Measurements from ENCODE around the gene PRSS8. TPM values are rescaled to one million over a fixed set of nuclear protein-coding genes. Genes with fewer than 3 reads are reported as not detected.

PRSS8 gene
- total and polyA plus RNA-seq, 3 donors from 2014 or later: 0.74 to 1.5 (median 0.79) TPM

GRCh38 chr16:31129568-31130335 lies 5.8 kb downstream of the PRSS8 start:
- 41 to 47% methylated on average over 11 to 29 of the region's 29 CpGs for WGBS, 2 donors
- intact Hi-C loops (cut with DNase I; ENCODE audit: low total_unique reads): no loop called here
- H3K9me3 ChIP-seq: no peaks in the 10 kb centered on the region
- peak; percentile 66 for DNase-seq
- no peak overlapping the region for H3K4me3 ChIP-seq
- TF ChIP-seq CTCF (IDR thresholded peaks at IDR 0.05) (no peak), POLR2A (IDR thresholded peaks at IDR 0.05) (no peak)
- peak overlapping the region; percentile 57 to 89 for H3K27ac ChIP-seq
- H3K4me1 ChIP-seq: peaks cover 30% of the 10 kb centered on the region
- no peaks in the 10 kb centered on the region for H3K27me3 ChIP-seq
- peaks cover 5% of the 10 kb centered on the region for H3K36me3 ChIP-seq (ENCODE audit: low read depth, missing control alignments)

- WGBS, 2 donors: 49 to 50% methylated on average over 9 to 12 of the region's 14 CpGs
- Histone ChIP-seq H3K27me3 (no peaks in the 10 kb centered on the region), H3K36me3 (ENCODE audit: low read depth, missing control alignments) (peaks cover 5% of the 10 kb centered on the region), H3K27ac (peak overlapping the region; percentile 60 to 89), H3K4me1 (peaks cover 26% of the 10 kb centered on the region), H3K4me3 (no peak overlapping the region), H3K9me3 (no peaks in the 10 kb centered on the region)
- no peak for TF ChIP-seq POLR2A (IDR thresholded peaks at IDR 0.05)
- no peak for TF ChIP-seq CTCF (IDR thresholded peaks at IDR 0.05)
- intact Hi-C loops (cut with DNase I; ENCODE audit: low total_unique reads): no loop called here
- DNase-seq: peak; percentile 53
Measured at GRCh38 chr16:31128711-31129567, 6.6 kb downstream of the PRSS8 start.

GRCh38 chr16:31127182-31127581 lies 8.3 kb downstream of the PRSS8 start:
- intact Hi-C loops (cut with DNase I; ENCODE audit: low total_unique reads): no loop called here
- peak overlapping the region in 1 of 2 donors; percentile 12 for H3K27ac ChIP-seq
- H3K4me1 ChIP-seq: peaks cover 26% of the 10 kb centered on the region
- H3K27me3 ChIP-seq: no peaks in the 10 kb centered on the region
- TF ChIP-seq CTCF (IDR thresholded peaks at IDR 0.05) (no peak), POLR2A (IDR thresholded peaks at IDR 0.05) (no peak)
- no peaks in the 10 kb centered on the region for H3K9me3 ChIP-seq
- no peak for DNase-seq
- H3K4me3 ChIP-seq: no peak overlapping the region
- peaks cover 5% of the 10 kb centered on the region for H3K36me3 ChIP-seq (ENCODE audit: low read depth, missing control alignments)
- 92 to 95% methylated on average over 13 of the region's 13 CpGs for WGBS, 2 donors

DNA sequence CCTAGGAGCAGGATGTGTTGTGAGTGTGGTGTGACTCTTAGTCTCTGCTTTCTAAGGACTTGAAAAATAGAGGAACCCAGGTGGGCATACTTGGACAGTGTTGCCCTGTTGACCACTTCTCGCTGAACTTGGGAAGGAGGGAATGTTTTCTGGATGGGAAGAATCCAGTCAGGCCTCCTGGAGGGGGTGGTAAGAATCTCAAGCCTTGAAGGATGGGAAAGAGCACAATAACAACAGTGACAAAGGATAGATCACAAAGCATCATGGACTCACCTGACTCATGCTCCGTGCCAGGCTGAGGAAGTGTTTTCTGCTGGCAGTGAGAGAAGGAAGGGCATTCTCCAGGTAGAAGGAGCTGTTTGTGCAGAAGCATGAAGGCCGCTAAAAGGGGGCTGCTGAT lies 9.7 kb downstream of the PRSS8 start:
- H3K9me3 ChIP-seq: no peaks in the 10 kb centered on the region
- no peak overlapping the region for H3K4me3 ChIP-seq
- intact Hi-C loops (cut with DNase I; ENCODE audit: low total_unique reads): no loop called here
- no peaks in the 10 kb centered on the region for H3K36me3 ChIP-seq (ENCODE audit: low read depth, missing control alignments)
- H3K27me3 ChIP-seq: no peaks in the 10 kb centered on the region
- H3K27ac ChIP-seq: no peak overlapping the region
- DNase-seq: no peak
- peaks cover 26% of the 10 kb centered on the region for H3K4me1 ChIP-seq
- TF ChIP-seq CTCF (IDR thresholded peaks at IDR 0.05) (no peak), POLR2A (IDR thresholded peaks at IDR 0.05) (no peak)
- WGBS, 2 donors: 92 to 96% methylated on average over 3 of the region's 3 CpGs
